Mesothelial cell of epicardium (in vitro differentiated cells): Measurements from ENCODE around the gene PDE6B. TPM values are rescaled to one million over a fixed set of nuclear protein-coding genes. Genes with fewer than 3 reads are reported as not detected.
"Not testable (repeated sequence)": the region's sequence is repeated elsewhere in the genome, so short reads cannot be mapped to it uniquely, and the experiment has no call there.

Experiments used
- DNase-seq, 2 experiments: peaks; one replicate each; pipeline ENCODE4 v3.0.0; 2021; ENCODE audit warnings: low spot score in 2 of 2; ENCODE audit not compliant: unreplicated experiment in 2 of 2
- H3K27ac Mint-ChIP-seq: 2 replicates; pipeline ENCODE4 v1.8.0; 2021; ENCODE audit warnings: mixed read lengths
- H3K27me3 Mint-ChIP-seq: 2 replicates; pipeline ENCODE4 v1.8.0; 2021; ENCODE audit warnings: low read depth, mixed read lengths
- H3K36me3 Mint-ChIP-seq: 2 replicates; pipeline ENCODE4 v1.8.0; 2021; ENCODE audit warnings: mixed read lengths
- H3K4me1 Mint-ChIP-seq: 2 replicates; pipeline ENCODE4 v1.8.0; 2021; ENCODE audit warnings: mixed read lengths
- H3K4me3 Mint-ChIP-seq: 2 replicates; pipeline ENCODE4 v1.8.0; 2021; ENCODE audit warnings: mild to moderate bottlenecking, moderate library complexity, mixed read lengths
- H3K9me3 Mint-ChIP-seq: 2 replicates; pipeline ENCODE4 v1.8.0; 2021; ENCODE audit warnings: mixed read lengths
- CTCF ChIP-seq: fragments of 200-600 bp; sonication (generic); IDR thresholded peaks from one replicate; pipeline ENCODE4 v1.5.0; 2021; ENCODE audit warnings: antibody characterized with exemption; ENCODE audit not compliant: unreplicated experiment
- total RNA-seq: library from RNA; stranded (reverse); gene quantifications from 3 replicates; pipeline ENCODE4 v1.2.1, GENCODE V29; 2021

The PDE6B gene
- total RNA-seq, 1 donor from 2014 or later, result 11.6 TPM

GRCh38 chr4:633976-634598 is 8.7 kb downstream of the PDE6B start:
- H3K9me3 Mint-ChIP-seq, result peaks cover 14% of the 10 kb centered on the region
- no peaks in the 10 kb centered on the region for H3K36me3 Mint-ChIP-seq
- DNase-seq, result no peak
- H3K27ac Mint-ChIP-seq, result no peak overlapping the region
- H3K4me3 Mint-ChIP-seq, result no peak overlapping the region
- H3K4me1 Mint-ChIP-seq, result no peaks in the 10 kb centered on the region
- TF ChIP-seq CTCF, result no peak
- H3K27me3 Mint-ChIP-seq, result peaks cover 15% of the 10 kb centered on the region

- Mint-ChIP-seq H3K4me1 (no peaks in the 10 kb centered on the region), H3K27ac (no peak overlapping the region), H3K27me3 (peaks cover 15% of the 10 kb centered on the region), H3K36me3 (no peaks in the 10 kb centered on the region), H3K4me3 (no peak overlapping the region), H3K9me3 (peaks cover 14% of the 10 kb centered on the region)
- no peak for TF ChIP-seq CTCF
- no peak for DNase-seq
These were observed 9.2 kb downstream of the PDE6B start for GRCh38 chr4:634599-634985.

GRCh38 chr4:635066-635835 is 9.9 kb downstream of the PDE6B start:
- not testable (repeated sequence) for H3K27ac Mint-ChIP-seq, H3K4me1 Mint-ChIP-seq, H3K4me3 Mint-ChIP-seq, DNase-seq, H3K36me3 Mint-ChIP-seq
- Mint-ChIP-seq H3K9me3 (peaks cover 14% of the 10 kb centered on the region), H3K27me3 (peaks cover 13% of the 10 kb centered on the region)

- no peak for DNase-seq
- Mint-ChIP-seq H3K27ac (no peak overlapping the region), H3K4me1 (no peaks in the 10 kb centered on the region), H3K27me3 (peaks cover 16% of the 10 kb centered on the region), H3K9me3 (peaks cover 18% of the 10 kb centered on the region), H3K36me3 (no peaks in the 10 kb centered on the region), H3K4me3 (no peak overlapping the region)
- TF ChIP-seq CTCF, result no peak
These were observed 10.7 kb downstream of the PDE6B start for GRCh38 chr4:635851-636627.

GRCh38 chr4:636628-637159 is 11.3 kb downstream of the PDE6B start:
- no peak for DNase-seq
- H3K27me3 Mint-ChIP-seq, result peaks cover 16% of the 10 kb centered on the region
- H3K27ac Mint-ChIP-seq, result no peak overlapping the region
- H3K36me3 Mint-ChIP-seq, result no peaks in the 10 kb centered on the region
- H3K9me3 Mint-ChIP-seq, result peaks cover 13% of the 10 kb centered on the region
- H3K4me3 Mint-ChIP-seq, result no peak overlapping the region
- H3K4me1 Mint-ChIP-seq, result no peaks in the 10 kb centered on the region
- no peak for TF ChIP-seq CTCF
